ENCODE data around the gene PARL. TPM values are rescaled to one million over a fixed set of nuclear protein-coding genes. Genes with fewer than 3 reads are reported as not detected.

Gene PARL
- polyA plus RNA-seq, 6 donors from 2014 or later, result 103 to 142 (median 109) TPM

DNA sequence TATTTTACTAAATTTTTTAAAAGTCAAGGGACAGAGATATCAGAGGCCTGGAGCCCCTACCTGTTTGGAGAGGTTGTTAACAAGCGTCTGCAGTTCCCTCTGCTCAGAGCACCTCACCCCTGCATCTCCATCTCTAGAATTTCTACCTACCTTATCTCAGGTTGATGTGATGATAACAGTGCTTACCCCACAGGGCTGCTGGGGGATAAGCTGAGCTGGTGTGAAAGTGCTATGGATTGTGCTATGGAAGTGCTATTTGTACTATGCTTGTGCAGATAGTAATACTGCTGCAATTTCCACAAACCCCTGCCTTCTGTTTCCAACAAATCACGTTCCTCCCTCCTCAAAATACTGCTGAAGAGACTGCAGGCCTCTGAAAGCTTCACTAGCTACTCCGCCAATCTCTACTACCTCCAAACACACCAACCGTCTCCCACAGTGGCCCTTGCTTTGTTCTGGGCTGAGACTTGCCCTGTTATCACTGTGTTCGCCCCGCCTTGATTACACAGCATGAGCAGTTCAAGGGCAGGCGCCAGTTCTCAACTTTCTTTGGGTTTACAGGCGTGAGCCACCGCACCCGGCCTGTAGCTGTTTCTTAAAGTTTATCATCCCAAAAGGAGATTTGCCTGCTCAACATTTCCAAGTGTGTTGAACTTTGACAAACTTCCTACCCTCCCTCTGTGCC is 28.4 kb upstream of the PARL start:
- Mint-ChIP-seq H3K27ac (no peak overlapping the region), H3K4me1 (no peaks in the 10 kb centered on the region), H3K4me3 (no peak overlapping the region), H3K36me3 (no peaks in the 10 kb centered on the region), H3K9me3 (peaks cover 0 to 2% (median 0%) of the 10 kb centered on the region in 7 donors), H3K27me3 (peaks cover 0 to 14% (median 14%) of the 10 kb centered on the region in 3 donors)
- DNase-seq, result no peak
- ATAC-seq (ENCODE audit: low read depth in 2 of 2), result no peak

DNA sequence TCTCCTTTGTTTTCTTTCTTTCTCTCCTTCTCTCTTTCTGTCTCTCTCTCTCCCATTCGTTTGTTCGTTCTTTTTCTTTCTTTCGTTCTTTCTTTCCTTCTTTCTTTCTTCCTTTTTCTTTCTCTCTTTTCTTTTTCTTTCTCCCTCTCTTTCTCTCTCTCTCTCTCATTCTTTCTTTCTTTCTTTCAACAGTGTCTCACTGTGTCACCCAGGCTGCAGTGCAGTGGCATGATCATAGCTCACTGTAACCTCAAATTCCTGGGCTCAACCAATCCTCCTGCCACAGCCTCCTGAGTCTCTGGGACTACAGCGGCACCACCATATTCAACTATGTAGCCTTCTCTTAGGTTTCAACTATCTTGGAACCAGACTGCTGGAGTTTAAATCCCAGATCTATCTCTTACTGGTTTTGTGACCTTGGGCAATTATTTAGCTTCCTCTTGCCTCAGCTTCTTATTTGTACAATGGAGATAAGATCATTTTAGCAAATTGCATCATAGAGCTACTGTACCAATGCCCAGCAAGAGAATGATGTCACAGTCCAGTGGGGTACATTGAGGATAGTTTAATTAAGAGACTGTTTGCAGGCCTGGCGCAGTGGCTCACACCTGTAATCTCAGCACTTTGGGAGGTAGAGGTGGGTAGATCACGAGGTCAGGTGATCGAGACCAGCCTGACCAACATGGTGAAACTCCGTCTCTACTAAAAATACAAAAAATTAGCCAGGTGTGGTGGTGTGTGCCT is 27.3 kb upstream of the PARL start:
- no peaks in the 10 kb centered on the region for H3K4me1 Mint-ChIP-seq
- DNase-seq (no peak), ATAC-seq (ENCODE audit: low read depth in 2 of 2) (no peak)
- H3K9me3 Mint-ChIP-seq, result peaks cover 0 to 2% (median 0%) of the 10 kb centered on the region in 7 donors
- H3K27ac Mint-ChIP-seq, result peak overlapping the region in 1 of 6 donors; percentile 32
- peak overlapping the region in 1 of 8 donors; percentile 58 for H3K4me3 Mint-ChIP-seq
- no peaks in the 10 kb centered on the region for H3K36me3 Mint-ChIP-seq
- H3K27me3 Mint-ChIP-seq, result peaks cover 0 to 14% (median 14%) of the 10 kb centered on the region in 3 donors

DNA sequence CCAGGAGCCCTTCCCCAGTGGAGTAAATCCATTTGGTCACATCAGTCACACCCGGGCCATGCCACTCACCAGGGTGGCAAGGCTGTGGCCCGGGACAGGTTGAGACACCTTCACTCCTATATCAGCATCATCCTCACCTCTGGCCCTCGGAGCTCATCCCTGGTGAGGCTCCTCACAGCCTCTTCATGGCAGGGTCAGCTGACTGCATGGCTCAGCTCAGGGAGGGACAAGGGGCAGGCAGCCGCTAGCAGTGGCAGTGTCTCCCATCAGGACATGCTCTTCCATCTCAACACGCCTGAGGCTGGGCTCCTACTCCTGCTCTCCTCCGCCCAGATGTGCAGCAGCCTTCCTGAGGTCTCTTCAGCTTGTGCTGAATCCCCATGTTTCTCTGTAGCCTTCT is 26.4 kb upstream of the PARL start:
- no peak for ATAC-seq (ENCODE audit: low read depth in 2 of 2)
- Mint-ChIP-seq H3K36me3 (no peaks in the 10 kb centered on the region), H3K9me3 (peaks cover 0 to 2% (median 0%) of the 10 kb centered on the region in 7 donors), H3K27ac (no peak overlapping the region), H3K4me3 (no peak overlapping the region), H3K27me3 (peaks cover 0 to 14% (median 14%) of the 10 kb centered on the region in 3 donors), H3K4me1 (no peaks in the 10 kb centered on the region)
- DNase-seq, result no peak

DNA sequence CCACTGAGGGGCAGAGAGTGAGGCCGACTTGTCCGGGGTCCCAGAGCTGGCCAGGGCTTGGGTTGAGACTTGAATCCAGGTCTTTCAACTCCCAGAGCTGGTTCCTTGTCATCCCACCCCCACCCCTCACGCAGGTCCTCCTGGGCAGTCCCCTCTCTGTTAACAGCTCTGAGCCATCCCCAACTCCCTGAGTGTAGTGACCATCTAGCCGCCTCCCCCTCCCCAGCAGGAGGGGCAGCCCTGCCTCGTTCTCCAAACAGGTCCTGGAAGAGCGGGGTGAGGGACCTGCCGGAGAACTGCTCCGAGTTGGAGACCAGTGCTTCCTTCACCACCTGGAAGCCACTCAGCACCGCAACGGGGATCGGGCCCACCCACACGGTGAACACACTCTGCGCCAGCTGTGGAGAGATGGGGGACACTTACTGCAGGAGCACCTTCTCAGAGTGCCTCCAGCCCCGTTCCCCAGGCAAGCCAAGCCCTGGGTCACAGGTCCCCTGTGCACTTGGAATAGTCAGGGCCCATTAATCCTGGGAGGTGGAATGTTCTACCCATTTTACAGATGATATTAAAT is 24.4 kb upstream of the PARL start:
- ATAC-seq (ENCODE audit: low read depth in 2 of 2), result no peak
- H3K4me1 Mint-ChIP-seq, result no peaks in the 10 kb centered on the region
- peaks cover 0 to 2% (median 0%) of the 10 kb centered on the region in 7 donors for H3K9me3 Mint-ChIP-seq

DNA sequence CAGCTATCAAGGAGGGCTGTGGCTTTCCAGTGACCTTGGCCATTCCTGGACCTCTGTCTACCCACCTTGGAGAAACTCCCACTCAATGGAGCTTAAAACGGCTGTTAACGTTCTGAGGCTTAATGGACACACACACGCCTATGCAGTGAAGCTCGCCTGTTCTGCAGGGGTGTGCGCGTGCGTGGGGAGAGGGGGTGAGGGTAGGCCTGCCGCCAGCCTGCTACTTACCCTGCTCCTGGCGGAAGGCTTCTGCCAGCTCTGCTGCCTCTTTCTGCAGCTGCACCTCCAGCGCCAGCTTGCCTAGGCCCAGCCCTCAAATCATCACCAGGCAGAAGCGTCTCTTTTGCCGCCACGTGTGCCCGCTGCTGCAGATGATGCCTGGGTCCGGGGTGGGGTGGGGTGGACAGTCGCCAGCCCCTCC is 23.2 kb upstream of the PARL start:
- Mint-ChIP-seq H3K4me3 (no peak overlapping the region), H3K4me1 (no peaks in the 10 kb centered on the region), H3K27ac (no peak overlapping the region), H3K27me3 (peaks cover 0 to 14% (median 14%) of the 10 kb centered on the region in 3 donors), H3K9me3 (peaks cover 0 to 2% (median 0%) of the 10 kb centered on the region in 7 donors), H3K36me3 (no peaks in the 10 kb centered on the region)
- DNase-seq (no peak), ATAC-seq (ENCODE audit: low read depth in 2 of 2) (no peak)

More for the DNA sequence above, 24.4 kb upstream of the PARL start:
- Mint-ChIP-seq H3K27me3 (peaks cover 0 to 14% (median 14%) of the 10 kb centered on the region in 3 donors), H3K4me3 (no peak overlapping the region), H3K27ac (no peak overlapping the region), H3K36me3 (no peaks in the 10 kb centered on the region)
- no peak for DNase-seq

DNA sequence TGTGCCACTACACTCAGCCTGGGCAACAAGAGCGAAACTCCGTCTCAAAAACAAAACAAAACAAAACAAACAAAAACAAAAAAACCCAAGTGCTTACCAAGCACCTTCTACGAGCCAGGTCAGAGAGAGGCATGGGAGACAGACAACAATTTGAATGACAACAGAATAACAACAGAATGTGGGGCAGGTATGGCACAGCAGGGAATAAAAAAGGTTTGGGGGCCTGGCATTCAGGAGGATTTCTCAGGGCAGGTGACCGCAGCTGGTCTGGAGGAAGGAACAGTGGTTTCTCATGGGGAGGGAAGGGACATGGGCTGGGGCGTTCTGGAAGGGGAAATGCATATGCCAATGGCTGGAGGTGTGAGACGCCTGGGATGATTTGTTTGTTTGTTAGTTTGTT is 22.5 kb upstream of the PARL start:
- Mint-ChIP-seq H3K36me3 (no peaks in the 10 kb centered on the region), H3K27me3 (peaks cover 0 to 14% (median 14%) of the 10 kb centered on the region in 3 donors), H3K4me1 (no peaks in the 10 kb centered on the region), H3K4me3 (no peak overlapping the region), H3K27ac (no peak overlapping the region), H3K9me3 (peaks cover 0 to 2% (median 0%) of the 10 kb centered on the region in 7 donors)
- ATAC-seq (ENCODE audit: low read depth in 2 of 2), result no peak
- no peak for DNase-seq

DNA sequence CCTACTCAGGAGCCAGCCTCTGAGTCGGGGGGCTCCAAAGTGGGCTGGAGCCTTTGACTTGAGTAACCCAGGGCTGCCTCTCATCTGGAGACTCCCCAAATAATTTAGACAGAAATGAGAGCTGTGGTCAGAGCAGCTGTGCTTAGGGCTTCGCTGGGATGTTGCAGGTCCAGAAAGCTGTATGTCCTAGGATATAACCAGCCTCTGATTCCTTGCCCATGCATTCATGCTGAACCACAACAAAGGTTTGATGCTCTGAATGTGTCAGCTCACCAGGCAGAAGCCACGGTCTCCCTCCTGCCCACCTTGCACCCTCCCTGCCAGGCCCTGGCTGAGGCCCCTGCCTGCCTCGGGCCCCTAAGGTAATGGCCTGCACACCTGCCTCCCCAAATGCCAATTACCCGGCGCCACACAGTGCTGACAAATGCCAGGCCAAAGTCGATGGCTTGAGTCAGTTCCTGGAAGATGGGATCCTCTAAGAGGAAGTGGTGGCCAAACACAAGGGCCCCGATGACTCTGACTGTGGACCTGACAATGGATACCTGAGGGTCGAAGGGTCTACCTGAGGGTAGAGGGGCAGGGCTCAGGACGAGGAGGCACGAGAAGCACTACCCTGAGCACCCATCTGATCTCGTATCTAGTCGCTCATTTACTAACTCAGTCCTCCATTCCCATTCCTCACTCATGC is 21.7 kb upstream of the PARL start:
- Mint-ChIP-seq H3K27me3 (peaks cover 4 to 13% (median 11%) of the 10 kb centered on the region in 3 donors), H3K36me3 (no peaks in the 10 kb centered on the region)

DNA sequence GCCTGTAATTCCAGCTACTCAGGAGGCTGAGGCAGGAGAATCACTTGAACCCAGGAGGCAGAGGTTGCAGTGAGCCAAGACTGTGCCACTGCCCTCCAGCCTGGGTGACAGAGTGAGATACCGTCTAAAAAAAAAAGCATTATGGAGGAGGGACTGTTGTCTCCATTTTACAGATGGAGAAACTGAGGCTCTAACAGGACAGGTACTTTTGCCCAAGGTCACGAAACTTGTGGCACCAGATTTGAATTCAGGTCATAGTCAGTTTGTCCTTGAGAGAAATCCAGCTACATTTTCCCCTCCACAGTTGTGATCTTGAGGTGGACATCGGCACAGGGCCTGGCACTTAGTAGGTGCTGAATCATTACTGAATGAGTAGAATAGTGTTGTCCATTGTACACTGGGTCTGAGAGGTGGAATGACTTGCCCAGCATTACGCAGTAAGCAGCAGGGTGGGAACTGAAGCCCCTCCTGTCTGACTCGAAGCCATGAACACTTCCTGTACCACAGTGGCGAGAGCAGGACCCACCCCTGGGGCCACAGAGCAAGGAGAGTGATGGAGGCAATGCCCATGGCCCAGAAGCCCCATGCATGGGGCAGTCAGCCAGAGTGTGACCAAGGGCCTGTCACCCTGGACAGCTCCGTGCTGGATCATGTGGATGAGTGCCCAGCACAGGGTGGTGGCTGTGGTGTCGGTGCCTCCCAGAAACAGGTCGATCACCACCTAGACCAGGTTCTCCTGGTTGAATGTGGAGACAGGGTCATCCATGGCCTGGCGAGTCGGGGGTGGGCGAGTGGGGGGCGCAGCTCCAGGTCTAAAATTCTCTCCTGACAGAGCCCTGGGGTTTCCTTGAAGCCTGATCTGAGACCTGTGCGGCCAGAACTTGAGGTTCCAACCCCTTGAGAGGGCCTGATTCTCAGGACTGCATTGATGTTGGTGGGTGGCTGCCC is 20.4 kb upstream of the PARL start:
- Mint-ChIP-seq H3K9me3 (peaks cover 0 to 5% (median 0%) of the 10 kb centered on the region in 7 donors), H3K27me3 (peaks cover 7 to 19% (median 18%) of the 10 kb centered on the region in 3 donors), H3K4me1 (no peaks in the 10 kb centered on the region), H3K27ac (no peak overlapping the region), H3K4me3 (peak overlapping the region in 1 of 8 donors; percentile 68), H3K36me3 (peaks cover 4% of the 10 kb centered on the region in 2 donors)
- DNase-seq, result no peak
- no peak for ATAC-seq (ENCODE audit: low read depth in 2 of 2)

More for the DNA sequence above, 21.7 kb upstream of the PARL start:
- H3K9me3 Mint-ChIP-seq, result peaks cover 0 to 2% (median 0%) of the 10 kb centered on the region in 7 donors
- peak overlapping the region in 1 of 6 donors; percentile 56 for H3K27ac Mint-ChIP-seq
- H3K4me1 Mint-ChIP-seq, result no peaks in the 10 kb centered on the region
- DNase-seq (no peak), ATAC-seq (ENCODE audit: low read depth in 2 of 2) (no peak)
- H3K4me3 Mint-ChIP-seq, result no peak overlapping the region

DNA sequence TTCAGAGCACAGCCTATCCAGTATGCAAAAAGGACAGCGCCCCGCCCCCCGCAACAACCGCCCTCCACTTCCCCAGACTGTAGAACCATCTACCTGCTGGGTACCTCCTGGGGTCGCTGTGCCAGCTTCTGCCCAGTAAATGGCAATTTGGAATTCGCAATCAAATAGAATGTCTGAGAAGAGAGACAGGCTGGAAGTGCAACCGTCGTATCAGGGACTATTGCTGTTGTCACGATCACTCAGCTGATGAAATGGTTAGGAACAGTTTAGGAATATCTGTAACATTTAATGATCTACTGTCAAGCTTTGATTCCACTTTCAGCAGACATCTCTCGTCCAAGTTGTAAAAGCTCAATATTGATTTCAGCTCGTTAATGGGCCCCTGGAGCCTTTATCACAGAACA is 13.3 kb upstream of the PARL start:
- H3K27ac Mint-ChIP-seq, result peak overlapping the region in 1 of 6 donors; percentile 22
- peaks cover 28 to 43% (median 42%) of the 10 kb centered on the region in 3 donors for H3K27me3 Mint-ChIP-seq
- DNase-seq (no peak), ATAC-seq (ENCODE audit: low read depth in 2 of 2) (no peak)
- H3K36me3 Mint-ChIP-seq, result peaks cover 6 to 9% of the 10 kb centered on the region in 2 donors
- H3K4me3 Mint-ChIP-seq, result no peak overlapping the region
- H3K9me3 Mint-ChIP-seq, result peaks cover 0 to 8% (median 2%) of the 10 kb centered on the region in 7 donors
- peaks cover 0 to 5% (median 0%) of the 10 kb centered on the region in 3 donors for H3K4me1 Mint-ChIP-seq

DNA sequence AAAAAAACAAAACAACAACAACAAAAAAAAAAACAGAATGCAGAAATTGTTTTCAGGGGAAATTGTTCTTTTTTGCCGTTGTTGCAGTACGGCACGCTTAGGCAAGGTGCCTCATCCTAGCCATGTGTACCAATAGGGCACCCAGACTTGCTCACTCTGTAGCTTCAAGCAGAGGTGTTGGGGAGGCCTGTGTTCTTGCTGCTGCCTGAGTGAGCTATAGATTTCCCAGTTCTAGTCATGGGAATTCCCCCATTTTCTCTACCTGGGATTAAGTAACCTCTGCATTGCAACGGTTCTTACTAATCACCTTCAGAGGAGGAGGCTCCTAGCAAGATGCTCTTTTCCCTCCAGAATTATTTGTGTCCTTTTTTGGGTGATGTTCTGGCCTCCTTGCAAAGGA is 12.9 kb upstream of the PARL start:
- Mint-ChIP-seq H3K36me3 (peaks cover 6 to 9% of the 10 kb centered on the region in 2 donors), H3K27ac (no peak overlapping the region), H3K27me3 (peaks cover 30 to 47% (median 47%) of the 10 kb centered on the region in 3 donors), H3K4me1 (peaks cover 0 to 5% (median 0%) of the 10 kb centered on the region in 3 donors), H3K9me3 (peaks cover 0 to 8% (median 2%) of the 10 kb centered on the region in 7 donors), H3K4me3 (no peak overlapping the region)
- no peak for DNase-seq
- no peak for ATAC-seq (ENCODE audit: low read depth in 2 of 2)

DNA sequence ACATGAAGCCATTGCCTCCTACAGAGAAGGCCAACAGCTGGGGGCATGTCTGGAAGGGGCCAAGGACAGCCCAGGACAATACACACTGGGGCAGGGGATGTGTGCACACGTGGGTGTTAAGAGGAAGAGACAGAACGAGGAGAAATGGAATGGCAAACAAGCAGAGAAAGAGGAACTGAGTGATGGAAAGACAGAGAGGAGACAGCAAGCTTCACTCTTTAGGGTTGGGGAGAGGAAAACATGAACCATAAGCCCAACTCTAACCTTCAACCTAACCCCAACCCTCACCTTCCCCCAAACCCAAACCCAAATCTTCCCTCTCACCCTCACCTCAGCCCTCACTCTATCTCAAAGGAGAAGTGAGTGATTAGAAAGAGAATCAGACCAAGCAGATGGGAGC is 11.9 kb upstream of the PARL start:
- Mint-ChIP-seq H3K4me3 (no peak overlapping the region), H3K27me3 (peaks cover 30 to 45% (median 45%) of the 10 kb centered on the region in 3 donors), H3K36me3 (peaks cover 6 to 9% of the 10 kb centered on the region in 2 donors), H3K27ac (no peak overlapping the region), H3K9me3 (peaks cover 0 to 8% (median 2%) of the 10 kb centered on the region in 7 donors), H3K4me1 (peaks cover 0 to 5% (median 0%) of the 10 kb centered on the region in 3 donors)
- no peak for DNase-seq
- no peak for ATAC-seq (ENCODE audit: low read depth in 2 of 2)

DNA sequence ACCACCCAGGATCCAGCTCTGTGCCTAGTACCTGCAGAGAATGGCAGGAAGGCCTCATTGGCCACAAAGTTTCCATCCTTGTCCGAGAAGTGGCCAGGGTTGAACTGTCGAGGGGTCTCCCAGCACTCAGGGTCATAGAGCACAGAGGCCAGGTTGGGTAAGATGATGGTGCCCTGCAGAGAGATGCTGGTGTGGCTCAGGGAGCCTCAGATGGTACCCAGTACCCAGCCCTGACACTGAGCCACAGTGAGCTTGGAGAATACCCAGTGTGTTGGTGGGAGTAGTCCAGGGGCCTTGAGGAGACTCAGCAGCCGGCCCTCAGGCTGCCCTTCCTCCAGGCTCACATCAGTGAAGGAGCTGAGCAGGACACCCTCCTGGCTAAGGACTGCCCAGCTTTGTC is 11.5 kb upstream of the PARL start:
- DNase-seq (no peak), ATAC-seq (ENCODE audit: low read depth in 2 of 2) (no peak)
- H3K9me3 Mint-ChIP-seq, result peaks cover 0 to 8% (median 2%) of the 10 kb centered on the region in 7 donors
- H3K4me3 Mint-ChIP-seq, result no peak overlapping the region
- H3K27me3 Mint-ChIP-seq, result peaks cover 28 to 41% (median 41%) of the 10 kb centered on the region in 3 donors
- H3K27ac Mint-ChIP-seq, result no peak overlapping the region
- H3K4me1 Mint-ChIP-seq, result peaks cover 0 to 5% (median 0%) of the 10 kb centered on the region in 3 donors
- H3K36me3 Mint-ChIP-seq, result peaks cover 6 to 9% of the 10 kb centered on the region in 2 donors

All from naive B cell (primary cell).